ENCODE data around the gene CTSH.

CTSH gene

GRCh38 chr15:78977591-78978347 is 32.9 kb upstream of the CTSH start:
- no peak for FAIRE-seq

GRCh38 chr15:78977091-78977571 is 32.3 kb upstream of the CTSH start:
- no peak for FAIRE-seq

- FAIRE-seq, result no peak
Observed at GRCh38 chr15:78976691-78977090, 31.8 kb upstream of the CTSH start.

- FAIRE-seq, result no peak
Observed at GRCh38 chr15:78974272-78974918, 29.5 kb upstream of the CTSH start.

- no peak for FAIRE-seq
Observed at GRCh38 chr15:78969687-78970349, 25.0 kb upstream of the CTSH start.

- FAIRE-seq, result no peak
Observed at GRCh38 chr15:78968539-78969271, 23.9 kb upstream of the CTSH start.

GRCh38 chr15:78968114-78968513 is 23.3 kb upstream of the CTSH start:
- no peak for FAIRE-seq

- FAIRE-seq, result no peak
Observed at GRCh38 chr15:78960308-78960707, 15.5 kb upstream of the CTSH start.

- no peak for FAIRE-seq
Observed at GRCh38 chr15:78959360-78959759, 14.5 kb upstream of the CTSH start.

- FAIRE-seq, result no peak
Observed at GRCh38 chr15:78957416-78958093, 12.7 kb upstream of the CTSH start.

- FAIRE-seq, result no peak
Observed at GRCh38 chr15:78956937-78957336, 12.1 kb upstream of the CTSH start.

- no peak for FAIRE-seq
Observed at GRCh38 chr15:78955355-78955754, 10.5 kb upstream of the CTSH start.

GRCh38 chr15:78951841-78952238 is 7.0 kb upstream of the CTSH start:
- FAIRE-seq, result no peak

- no peak for FAIRE-seq
Observed at GRCh38 chr15:78950902-78951840, 6.3 kb upstream of the CTSH start.

- FAIRE-seq, result no peak
Observed at GRCh38 chr15:78950343-78950742, 5.5 kb upstream of the CTSH start.

GRCh38 chr15:78949461-78949860 is 4.6 kb upstream of the CTSH start:
- no peak for FAIRE-seq

GRCh38 chr15:78947506-78947905 is 2.7 kb upstream of the CTSH start:
- FAIRE-seq, result no peak

- FAIRE-seq, result no peak
Observed at GRCh38 chr15:78946493-78946892, 1.6 kb upstream of the CTSH start.

- FAIRE-seq, result no peak
Observed at GRCh38 chr15:78944202-78944625, 632 bp downstream of the CTSH start.

- FAIRE-seq, result no peak
Observed at GRCh38 chr15:78943692-78944091, 1.2 kb downstream of the CTSH start.

- FAIRE-seq, result no peak
Observed at GRCh38 chr15:78942741-78943140, 2.1 kb downstream of the CTSH start.
